Keratinocyte (primary cell): ENCODE measurements around the gene EHD3. TPM values are rescaled to one million over a fixed set of nuclear protein-coding genes. Genes with fewer than 3 reads are reported as not detected.

Source experiments
- DNase-seq: peaks from one replicate; pipeline ENCODE4 v3.0.0-alpha.2; 2011; ENCODE audit warnings: low read depth, missing footprints, low spot score
- FAIRE-seq: peaks from 2 replicates; lab custom pipeline; 2011; peaks lifted over from hg19 to GRCh38; lab: Jason Lieb, UNC
- H2AFZ ChIP-seq: 2 replicates; pipeline ENCODE4 v1.6.0; 2012; ENCODE audit warnings: low read length, control low read depth, inconsistent platforms; ENCODE audit not compliant: control insufficient read depth
- H3K27ac ChIP-seq: 2 replicates; pipeline ENCODE4 v1.5.1; 2011; ENCODE audit warnings: low read length; ENCODE audit not compliant: control insufficient read depth, insufficient read depth
- H3K27me3 ChIP-seq: 3 replicates; pipeline ENCODE4 v1.6.0; 2011; ENCODE audit warnings: low read length; ENCODE audit not compliant: control insufficient read depth, insufficient read depth; ENCODE audit errors: extremely low read depth
- H3K36me3 ChIP-seq, 2 experiments: 2 replicates in 1 of 2; 3 replicates in 1 of 2; pipeline ENCODE4 v1.5.1; 2011; ENCODE audit warnings: low read length in 2 of 2, mild to moderate bottlenecking in 1 of 2; ENCODE audit not compliant: control insufficient read depth in 2 of 2, insufficient read depth in 2 of 2; ENCODE audit errors: extremely low read depth in 1 of 2
- H3K4me1 ChIP-seq: 3 replicates; pipeline ENCODE4 v1.5.1; 2011; ENCODE audit warnings: low read length; ENCODE audit not compliant: control insufficient read depth, insufficient read depth; ENCODE audit errors: extremely low read depth
- H3K4me2 ChIP-seq: 3 replicates; pipeline ENCODE4 v1.6.0; 2011; ENCODE audit warnings: low read depth, low read length; ENCODE audit not compliant: control insufficient read depth, insufficient read depth; ENCODE audit errors: extremely low read depth
- H3K4me3 ChIP-seq, 3 experiments: fragments of 200-600 bp in 1 of 3; sonication (generic) in 1 of 3; 2 replicates in 2 of 3; 3 replicates in 1 of 3; pipeline ENCODE4 v1.5.1; 2011 to 2016; ENCODE audit warnings: low read length in 3 of 3, mild to moderate bottlenecking in 3 of 3, control low read depth in 2 of 3, inconsistent platforms in 1 of 3, low read depth in 1 of 3, mixed read lengths in 1 of 3, mixed run types in 1 of 3, moderate library complexity in 1 of 3; ENCODE audit not compliant: control insufficient read depth in 2 of 3, insufficient read depth in 2 of 3; ENCODE audit errors: extremely low read depth in 1 of 3
- H3K79me2 ChIP-seq: 2 replicates; pipeline ENCODE4 v1.6.0; 2012; ENCODE audit warnings: low read length; ENCODE audit not compliant: control insufficient read depth, insufficient read depth
- H3K9ac ChIP-seq: 3 replicates; pipeline ENCODE4 v1.6.0; 2011; ENCODE audit warnings: low read length; ENCODE audit not compliant: control insufficient read depth, insufficient read depth; ENCODE audit errors: extremely low read depth
- H3K9me1 ChIP-seq: 3 replicates; pipeline ENCODE4 v1.6.0; 2011; ENCODE audit warnings: low read length; ENCODE audit not compliant: control insufficient read depth, insufficient read depth; ENCODE audit errors: extremely low read depth
- H3K9me3 ChIP-seq: 2 replicates; pipeline ENCODE4 v1.5.1; 2012; ENCODE audit warnings: low read depth, low read length; ENCODE audit not compliant: control insufficient read depth
- H4K20me1 ChIP-seq: 3 replicates; pipeline ENCODE4 v1.6.0; 2011; ENCODE audit warnings: low read length; ENCODE audit not compliant: control insufficient read depth, insufficient read depth; ENCODE audit errors: extremely low read depth
- CTCF ChIP-seq, 3 experiments: IDR thresholded peaks in 1 of 3; conservative IDR thresholded peaks in 1 of 3; optimal IDR thresholded peaks in 1 of 3; 2 replicates in 2 of 3; 3 replicates in 1 of 3; pipeline versions ENCODE3 to v1.5.1; 2011; ENCODE audit warnings: low read length in 3 of 3, mild to moderate bottlenecking in 3 of 3, moderate library complexity in 2 of 3, control low read depth in 1 of 3, inconsistent platforms in 1 of 3; ENCODE audit not compliant: insufficient read depth in 2 of 3; ENCODE audit errors: extremely low read depth in 1 of 3
- EZH2 ChIP-seq: IDR thresholded peaks from one replicate; pipeline ENCODE4 v1.6.1; 2012; ENCODE audit warnings: inconsistent platforms, mild to moderate bottlenecking, low read length, moderate library complexity
- dilution Hi-C: fragments of 300-500 bp; cut with MboI; formaldehyde crosslinking; loops from one replicate; pipeline ENCODE4 v1.7.0; 2020; ENCODE audit warnings: low sequenced_read_pairs; ENCODE audit not compliant: extremely low pct_ligation_motif_present
- polyA plus RNA-seq, 5 experiments: library from polyadenylated mRNA; depleted of rRNA in 3 of 5; stranded (reverse) in 3 of 5; stranded (forward) in 1 of 5; unstranded in 1 of 5; fragments of >200 nt; gene quantifications; 1 replicate in 1 of 5; 2 replicates in 3 of 5; 3 replicates in 1 of 5; pipeline versions ENCODE4 v1.2.1 to v1.2.3, GENCODE V29; 2011 to 2012; ENCODE audit warnings: missing spikeins in 2 of 5, low read depth in 1 of 5, low replicate concordance in 1 of 5

EHD3 gene
- polyA plus RNA-seq, 1 donor (not counting 4 experiments of a cell fraction or from before 2014, with no cell fraction given), result 5.1 TPM

GRCh38 chr2:31251018-31251417 lies 17.1 kb downstream of the EHD3 start:
- FAIRE-seq, result no peak
- TF ChIP-seq EZH2 (no peak), CTCF (optimal IDR thresholded peaks at IDR 0.05 in 1 of 3, IDR thresholded peaks at IDR 0.05 in 1 of 3, conservative IDR thresholded peaks at IDR 0.05 in 1 of 3; ENCODE audit: extremely low read depth in 1 of 3, insufficient read depth in 2 of 3, low read length in 3 of 3) (no peak)
- H3K27ac ChIP-seq, result no peak overlapping the region
- H3K79me2 ChIP-seq, result no peaks in the 10 kb centered on the region
- peaks cover 2% of the 10 kb centered on the region for H3K9me1 ChIP-seq
- H4K20me1 ChIP-seq, result peaks cover 2% of the 10 kb centered on the region
- no peaks in the 10 kb centered on the region for H3K27me3 ChIP-seq
- dilution Hi-C loops, result no loop called here
- H3K4me3 ChIP-seq, result no peak overlapping the region
- H3K4me2 ChIP-seq, result no peak overlapping the region
- H3K4me1 ChIP-seq, result peaks cover 23% of the 10 kb centered on the region
- H3K36me3 ChIP-seq, result no peaks in the 10 kb centered on the region
- no peak overlapping the region for H2AFZ ChIP-seq
- H3K9ac ChIP-seq, result no peak overlapping the region
- no peak for DNase-seq
- no peaks in the 10 kb centered on the region for H3K9me3 ChIP-seq

- H3K36me3 ChIP-seq, result no peaks in the 10 kb centered on the region
- H3K4me2 ChIP-seq, result no peak overlapping the region
- peaks cover 28% of the 10 kb centered on the region for H3K4me1 ChIP-seq
- no peaks in the 10 kb centered on the region for H3K27me3 ChIP-seq
- H4K20me1 ChIP-seq, result peaks cover 3% of the 10 kb centered on the region
- H3K9me1 ChIP-seq, result peaks cover 2% of the 10 kb centered on the region
- FAIRE-seq, result no peak
- dilution Hi-C loops, result no loop called here
- no peak overlapping the region for H3K27ac ChIP-seq
- H3K9me3 ChIP-seq, result no peaks in the 10 kb centered on the region
- H3K79me2 ChIP-seq, result no peaks in the 10 kb centered on the region
- no peak overlapping the region for H3K4me3 ChIP-seq
- no peak overlapping the region for H2AFZ ChIP-seq
- no peak for TF ChIP-seq EZH2
- no peak for TF ChIP-seq CTCF (optimal IDR thresholded peaks at IDR 0.05 in 1 of 3, IDR thresholded peaks at IDR 0.05 in 1 of 3, conservative IDR thresholded peaks at IDR 0.05 in 1 of 3; ENCODE audit: extremely low read depth in 1 of 3, insufficient read depth in 2 of 3, low read length in 3 of 3)
- H3K9ac ChIP-seq, result no peak overlapping the region
- no peak for DNase-seq
These were observed 17.9 kb downstream of the EHD3 start for GRCh38 chr2:31251851-31252250.
